Activated naive CD4-positive, alpha-beta T cell treated with anti-CD3 and anti-CD28 coated beads, Interleukin-2, amount 10 ng/mL, durations not matched to agents 5 hours and 36 hours (primary cell): ENCODE results near the gene HSDL1. TPM values are rescaled to one million over a fixed set of nuclear protein-coding genes. Genes with fewer than 3 reads are reported as not detected.

Experiments
- total RNA-seq, 2 experiments: library from RNA; stranded (reverse); gene quantifications; one replicate each; pipeline ENCODE4 v1.2.3, GENCODE V29; 2021

The HSDL1 gene
- 10 to 100 TPM; 13.9 to 15.3 TPM for total RNA-seq

DNA sequence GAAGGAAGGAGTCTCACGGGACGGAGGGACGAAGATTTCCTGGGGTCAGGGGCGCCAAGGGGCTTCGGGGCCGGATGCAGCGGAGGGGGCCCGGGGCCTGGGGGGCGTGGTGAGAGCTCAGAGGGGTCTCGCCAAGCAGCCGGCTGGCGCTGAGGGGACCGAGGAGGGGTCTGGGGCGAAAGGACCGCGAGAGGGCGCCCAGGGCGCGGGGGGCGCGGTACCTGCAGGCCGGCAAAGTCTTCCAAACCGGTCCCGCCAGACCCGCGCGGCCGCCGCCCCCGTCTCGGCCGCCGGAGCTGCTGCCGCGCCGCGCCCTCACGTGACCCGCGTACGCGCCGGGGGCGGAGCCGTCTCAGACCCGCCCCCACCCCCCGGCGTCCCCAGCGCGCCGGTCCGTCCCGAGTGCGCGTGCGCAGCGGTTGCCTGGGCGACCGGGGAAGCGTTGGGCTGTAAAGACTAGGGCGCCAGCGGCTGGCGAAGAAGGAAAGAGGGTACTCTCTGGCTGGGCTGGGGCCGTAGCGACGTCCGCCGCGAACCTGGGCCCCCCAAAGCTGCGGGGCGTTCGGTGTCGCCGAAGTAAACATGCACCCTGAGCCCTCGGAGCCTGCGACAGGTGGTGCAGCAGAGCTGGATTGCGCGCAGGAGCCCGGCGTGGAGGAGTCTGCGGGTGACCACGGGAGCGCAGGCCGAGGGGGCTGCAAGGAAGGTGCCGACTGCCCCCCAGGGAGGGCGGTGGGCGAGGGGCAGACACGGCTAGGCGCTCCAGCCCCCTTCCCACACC is at the start of gene HSDL1, which contains the start of gene DNAAF1:
Gene HSDL1, minus strand, starts transcription at position 319 of the 781 bp plus-strand sequence. CDS start 13,856 bp downstream, outside the sequence.
Gene DNAAF1, plus strand, starts transcription at position 450 of the 781 bp plus-strand sequence. Its CDS starts 133 bp downstream, at position 583.

DNA sequence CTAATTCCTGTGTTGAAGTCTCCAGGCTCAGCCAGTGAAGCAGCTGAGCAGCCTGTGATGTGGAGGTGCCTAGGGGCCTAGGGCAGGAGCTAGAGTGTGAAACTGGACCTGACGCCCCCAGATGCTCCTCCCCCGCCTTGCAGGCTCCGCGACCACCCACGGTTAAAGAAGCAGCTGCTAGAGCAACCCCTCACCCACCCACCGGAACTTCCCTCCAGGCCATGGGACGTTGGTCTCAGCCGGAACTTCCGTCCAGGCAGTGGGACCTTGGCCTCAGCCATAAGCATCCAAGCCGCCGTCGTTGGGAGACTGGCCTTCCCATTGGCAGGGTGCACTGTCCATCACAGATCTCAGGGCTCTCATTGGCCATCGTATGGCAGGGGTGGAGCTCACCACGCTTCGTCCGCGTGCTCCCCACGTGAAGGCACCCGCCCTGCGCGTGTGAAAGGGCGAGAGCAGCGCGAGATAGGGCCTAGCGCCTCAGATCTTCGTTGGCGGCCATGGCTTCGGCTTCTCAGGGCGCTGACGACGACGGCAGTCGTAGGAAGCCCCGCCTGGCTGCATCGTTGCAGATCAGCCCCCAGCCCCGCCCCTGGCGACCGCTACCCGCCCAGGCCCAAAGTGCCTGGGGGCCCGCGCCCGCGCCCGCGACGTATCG is 45.9 kb upstream of the HSDL1 start, which contains the start of gene ADAD2:
Gene ADAD2, plus strand, starts transcription at position 427 of the 658 bp plus-strand sequence. Its CDS starts 74 bp downstream, at position 501.

GRCh38 chr16:84186685-84187437 is 41.9 kb upstream of the HSDL1 start, which contains the start of gene TAF1C:
Gene TAF1C, minus strand, starts transcription at chr16:84187057. Its CDS starts 2,069 bp downstream, at chr16:84184988.

GRCh38 chr16:84116720-84117493 is 28.1 kb downstream of the HSDL1 start, which contains the start of gene MBTPS1:
Gene MBTPS1, minus strand, starts transcription at chr16:84116942. Its CDS starts 15,159 bp downstream, at chr16:84101783.

Other genes starting within 250 kb of the HSDL1 start
- gene MLYCD, start 246.1 kb downstream of the HSDL1 start, total RNA-seq, result 1 to 10 TPM; 4.7 to 5.3 TPM
- gene OSGIN1, start 191.9 kb downstream of the HSDL1 start, total RNA-seq, result under 1 TPM; 0.66 to 0.77 TPM
- gene NECAB2, start 176.9 kb downstream of the HSDL1 start, total RNA-seq, result not detected
- gene SLC38A8, start 102.4 kb downstream of the HSDL1 start, total RNA-seq, result not detected
- gene MBTPS1, start 28.2 kb downstream of the HSDL1 start, total RNA-seq, result 10 to 100 TPM; 57.1 to 59.3 TPM
- gene DNAAF1, start 131 bp upstream of the HSDL1 start, total RNA-seq, result not detected
- 10 to 100 TPM; 63.2 to 63.5 TPM for gene TAF1C, start 41.9 kb upstream of the HSDL1 start, total RNA-seq
- not detected for gene ADAD2, start 46.0 kb upstream of the HSDL1 start, total RNA-seq
- gene KCNG4, start 94.8 kb upstream of the HSDL1 start, total RNA-seq, result not detected
- under 1 TPM; 0.39 to 0.40 TPM for gene WFDC1, start 149.7 kb upstream of the HSDL1 start, total RNA-seq
- gene ATP2C2, start 223.4 kb upstream of the HSDL1 start, total RNA-seq, result not detected